ENCODE measurements around the gene SIRPB1.

GRCh38 chr20:1630186-1630585, 10.4 kb upstream of the SIRPB1 start:
- TF ChIP-seq POLR2A (IDR thresholded peaks at IDR 0.05) (no peak), CTCF (IDR thresholded peaks at IDR 0.05) (no peak), EP300 (IDR thresholded peaks at IDR 0.05) (no peak), POLR2AphosphoS5 (IDR thresholded peaks at IDR 0.05) (no peak)

Data from sigmoid colon (tissue), 4 donors.